Occipital lobe (tissue), 2 donors: ENCODE results near the gene GPX5. TPM values are rescaled to one million over a fixed set of nuclear protein-coding genes. Genes with fewer than 3 reads are reported as not detected.
"Not testable (repeated sequence)": the region's sequence is repeated elsewhere in the genome, so short reads cannot be mapped to it uniquely, and the experiment has no call there.

ENCODE experiments used
- DNase-seq: peaks from one replicate; lab custom pipeline; 2025; lab: John Stamatoyannopoulos, UW
- total RNA-seq: library from RNA; depleted of rRNA; stranded (reverse); fragments of >200 nt; gene quantifications from one replicate; pipeline ENCODE4 v1.2.3, GENCODE V29; 2014

GPX5 gene
- not detected for total RNA-seq

GRCh38 chr6:28525496-28526039 lies at the start of gene GPX5:
GPX5 (plus strand) TSS chr6:28525881; CDS start chr6:28526014, 133 bp downstream.
- DNase-seq = no peak

- DNase-seq = no peak
Observed at GRCh38 chr6:28478518-28478917, 47.2 kb upstream of the GPX5 start.

GRCh38 chr6:28480253-28480932 lies 45.3 kb upstream of the GPX5 start:
- DNase-seq = no peak

GRCh38 chr6:28485482-28485881 lies 40.2 kb upstream of the GPX5 start:
- no peak for DNase-seq

- no peak for DNase-seq
Observed at GRCh38 chr6:28486533-28486932, 39.1 kb upstream of the GPX5 start.

- DNase-seq = no peak
Observed at GRCh38 chr6:28486988-28487742, 38.5 kb upstream of the GPX5 start.

- DNase-seq = no peak
Observed at GRCh38 chr6:28488916-28489365, 36.7 kb upstream of the GPX5 start.

GRCh38 chr6:28489366-28490204 lies 36.1 kb upstream of the GPX5 start:
- no peak for DNase-seq

GRCh38 chr6:28490205-28490890 lies 35.3 kb upstream of the GPX5 start:
- DNase-seq = no peak

GRCh38 chr6:28491984-28492317 lies 33.7 kb upstream of the GPX5 start:
- DNase-seq = no peak

- no peak for DNase-seq
Observed at GRCh38 chr6:28496099-28496779, 29.4 kb upstream of the GPX5 start.

- no peak for DNase-seq
Observed at GRCh38 chr6:28497306-28497705, 28.4 kb upstream of the GPX5 start.

- DNase-seq = no peak
Observed at GRCh38 chr6:28497893-28498292, 27.8 kb upstream of the GPX5 start.

GRCh38 chr6:28501259-28501658 lies 24.4 kb upstream of the GPX5 start:
- no peak for DNase-seq

- not testable (repeated sequence) for DNase-seq
Observed at GRCh38 chr6:28502136-28502535, 23.5 kb upstream of the GPX5 start.

GRCh38 chr6:28502709-28503305 lies 22.9 kb upstream of the GPX5 start:
- DNase-seq = not testable (repeated sequence)

GRCh38 chr6:28505733-28506132 lies 19.9 kb upstream of the GPX5 start:
- DNase-seq = no peak

- no peak for DNase-seq
Observed at GRCh38 chr6:28506807-28507475, 18.7 kb upstream of the GPX5 start.

- no peak for DNase-seq
Observed at GRCh38 chr6:28511628-28512300, 13.9 kb upstream of the GPX5 start.
